Measurements from ENCODE around the gene MINDY3. TPM values are rescaled to one million over a fixed set of nuclear protein-coding genes. Genes with fewer than 3 reads are reported as not detected.

MINDY3 gene
- total RNA-seq, 2 donors from 2014 or later: 19.0 to 20.6 TPM

DNA sequence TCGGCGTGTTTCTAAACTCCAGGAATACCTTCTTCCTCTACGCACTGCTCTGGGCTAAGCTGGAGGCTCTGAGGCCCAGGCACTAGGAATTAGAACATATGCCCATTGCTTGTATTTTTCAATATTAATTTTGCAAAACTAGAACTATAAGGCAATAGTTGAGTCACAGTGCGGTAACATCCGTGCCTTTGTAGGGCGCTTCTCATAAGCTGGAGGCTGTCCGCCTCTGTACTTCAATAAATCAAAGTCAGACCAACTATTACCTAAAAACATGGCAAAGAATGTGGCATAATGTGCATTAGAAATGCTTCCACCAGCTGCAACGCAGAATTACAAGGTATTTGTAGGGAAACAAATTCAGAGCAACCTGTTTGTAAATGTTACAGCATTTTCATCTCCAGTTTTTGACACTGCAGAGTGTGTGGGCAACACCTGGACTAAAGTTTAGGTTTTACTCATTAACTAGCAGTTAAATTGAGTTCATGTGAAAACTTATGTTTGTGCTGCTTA, 440 bp upstream of the MINDY3 start:
- Histone ChIP-seq H3K27ac (ENCODE audit: low read depth, low read length) (no peak overlapping the region), H3K36me3 (ENCODE audit: control insufficient read depth, insufficient read depth, low read length) (no peaks in the 10 kb centered on the region), H3K27me3 (ENCODE audit: control insufficient read depth, insufficient read depth, low read length, poor library complexity, severe bottlenecking) (peaks cover 38% of the 10 kb centered on the region), H3K9me3 (ENCODE audit: control insufficient read depth, low read length) (peaks cover 10% of the 10 kb centered on the region), H3K4me3 (ENCODE audit: low read length) (peak overlapping the region; percentile 94), H3K4me1 (ENCODE audit: control insufficient read depth, insufficient read depth, low read length) (peaks cover 3% of the 10 kb centered on the region), H3K9ac (ENCODE audit: extremely low read depth, low read length, poor library complexity, severe bottlenecking) (no peak overlapping the region)
- Mint-ChIP-seq H3K27ac (peak overlapping the region; percentile 90), H3K36me3 (ENCODE audit: low read depth) (no peaks in the 10 kb centered on the region), H3K4me3 (peak overlapping the region; percentile 99), H3K27me3 (ENCODE audit: insufficient read depth) (peaks cover 45% of the 10 kb centered on the region), H3K4me1 (peaks cover 28% of the 10 kb centered on the region), H3K9me3 (peaks cover 7% of the 10 kb centered on the region)
- DNase-seq: no peak
- WGBS, 2 experiments (ENCODE audit: insufficient coverage in 1 of 2, insufficient read length in 1 of 2): 74 to 80% methylated on average over 1 to 8 of the region's 8 CpGs
- TF ChIP-seq, protein P1, sequence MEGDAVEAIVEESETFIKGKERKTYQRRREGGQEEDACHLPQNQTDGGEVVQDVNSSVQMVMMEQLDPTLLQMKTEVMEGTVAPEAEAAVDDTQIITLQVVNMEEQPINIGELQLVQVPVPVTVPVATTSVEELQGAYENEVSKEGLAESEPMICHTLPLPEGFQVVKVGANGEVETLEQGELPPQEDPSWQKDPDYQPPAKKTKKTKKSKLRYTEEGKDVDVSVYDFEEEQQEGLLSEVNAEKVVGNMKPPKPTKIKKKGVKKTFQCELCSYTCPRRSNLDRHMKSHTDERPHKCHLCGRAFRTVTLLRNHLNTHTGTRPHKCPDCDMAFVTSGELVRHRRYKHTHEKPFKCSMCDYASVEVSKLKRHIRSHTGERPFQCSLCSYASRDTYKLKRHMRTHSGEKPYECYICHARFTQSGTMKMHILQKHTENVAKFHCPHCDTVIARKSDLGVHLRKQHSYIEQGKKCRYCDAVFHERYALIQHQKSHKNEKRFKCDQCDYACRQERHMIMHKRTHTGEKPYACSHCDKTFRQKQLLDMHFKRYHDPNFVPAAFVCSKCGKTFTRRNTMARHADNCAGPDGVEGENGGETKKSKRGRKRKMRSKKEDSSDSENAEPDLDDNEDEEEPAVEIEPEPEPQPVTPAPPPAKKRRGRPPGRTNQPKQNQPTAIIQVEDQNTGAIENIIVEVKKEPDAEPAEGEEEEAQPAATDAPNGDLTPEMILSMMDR (conservative IDR thresholded peaks at IDR 0.05): no peak

DNA sequence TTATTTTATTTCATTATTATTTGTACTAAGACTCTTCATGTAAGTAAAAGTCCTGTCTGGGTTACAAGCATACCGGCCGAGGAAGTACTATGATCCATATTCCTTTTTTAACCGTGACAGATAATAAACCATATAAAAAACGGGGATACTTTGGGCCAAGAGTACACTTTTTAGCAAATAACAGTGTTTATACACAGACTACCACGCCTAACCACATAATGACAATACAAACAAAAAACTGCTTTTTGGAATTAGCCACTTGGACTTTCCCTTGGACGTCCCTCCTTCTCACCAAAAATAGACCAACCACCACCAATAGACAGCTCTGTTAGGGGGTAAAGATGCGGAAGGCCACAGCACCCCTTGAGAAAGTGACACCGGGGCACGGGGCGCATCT, 800 bp downstream of the MINDY3 start:
- H3K9me3 Mint-ChIP-seq: peaks cover 7% of the 10 kb centered on the region
- H3K4me3 Mint-ChIP-seq: peak overlapping the region; percentile 99
- Histone ChIP-seq H3K9ac (ENCODE audit: extremely low read depth, low read length, poor library complexity, severe bottlenecking) (peak overlapping the region; percentile 31), H3K9me3 (ENCODE audit: control insufficient read depth, low read length) (peaks cover 10% of the 10 kb centered on the region), H3K36me3 (ENCODE audit: control insufficient read depth, insufficient read depth, low read length) (peaks cover 9% of the 10 kb centered on the region), H3K27ac (ENCODE audit: low read depth, low read length) (no peak overlapping the region), H3K4me3 (ENCODE audit: low read length) (peak overlapping the region; percentile 94), H3K27me3 (ENCODE audit: control insufficient read depth, insufficient read depth, low read length, poor library complexity, severe bottlenecking) (peaks cover 26% of the 10 kb centered on the region), H3K4me1 (ENCODE audit: control insufficient read depth, insufficient read depth, low read length) (peaks cover 3% of the 10 kb centered on the region)
- TF ChIP-seq, protein P1 (conservative IDR thresholded peaks at IDR 0.05): no peak
- peaks cover 28% of the 10 kb centered on the region for H3K4me1 Mint-ChIP-seq
- 31 to 54% methylated on average over 5 to 10 of the region's 10 CpGs for WGBS, 2 experiments (ENCODE audit: insufficient coverage in 1 of 2, insufficient read length in 1 of 2)
- H3K36me3 Mint-ChIP-seq (ENCODE audit: low read depth): peaks cover 2% of the 10 kb centered on the region
- peak overlapping the region; percentile 90 for H3K27ac Mint-ChIP-seq
- DNase-seq: no peak
- peaks cover 32% of the 10 kb centered on the region for H3K27me3 Mint-ChIP-seq (ENCODE audit: insufficient read depth)

DNA sequence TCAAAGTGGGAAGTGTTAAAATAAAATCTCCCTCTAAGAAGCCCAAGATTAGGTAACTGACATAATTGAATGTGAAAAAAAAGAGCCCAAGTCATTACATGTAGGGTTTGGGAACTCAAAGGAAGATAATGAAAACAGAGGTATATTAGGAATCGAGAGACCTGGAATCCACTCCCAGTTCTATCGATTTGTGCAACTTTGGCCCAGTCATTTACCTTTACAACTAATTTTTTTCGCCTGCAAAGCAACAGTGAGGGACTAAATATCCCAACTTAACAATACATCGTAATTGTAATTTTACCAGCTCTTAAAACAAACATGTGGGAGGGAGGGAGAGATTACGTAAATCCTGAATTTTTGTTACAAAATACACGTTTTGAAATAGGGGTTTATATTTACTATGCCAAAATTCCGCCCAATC, 1.4 kb downstream of the MINDY3 start:
- H3K9me3 Mint-ChIP-seq: peaks cover 7% of the 10 kb centered on the region
- TF ChIP-seq, protein P1 (conservative IDR thresholded peaks at IDR 0.05): no peak
- DNase-seq: no peak
- Histone ChIP-seq H3K36me3 (ENCODE audit: control insufficient read depth, insufficient read depth, low read length) (peaks cover 9% of the 10 kb centered on the region), H3K4me1 (ENCODE audit: control insufficient read depth, insufficient read depth, low read length) (peaks cover 3% of the 10 kb centered on the region), H3K4me3 (ENCODE audit: low read length) (peak overlapping the region; percentile 94), H3K9me3 (ENCODE audit: control insufficient read depth, low read length) (peaks cover 10% of the 10 kb centered on the region), H3K27me3 (ENCODE audit: control insufficient read depth, insufficient read depth, low read length, poor library complexity, severe bottlenecking) (peaks cover 19% of the 10 kb centered on the region), H3K27ac (ENCODE audit: low read depth, low read length) (no peak overlapping the region), H3K9ac (ENCODE audit: extremely low read depth, low read length, poor library complexity, severe bottlenecking) (no peak overlapping the region)
- peak overlapping the region; percentile 99 for H3K4me3 Mint-ChIP-seq
- 85% methylated on average over 6 of the region's 7 CpGs; no CpG with 5 or more reads in 1 of the 2 experiments for WGBS, 2 experiments (ENCODE audit: insufficient coverage in 1 of 2, insufficient read length in 1 of 2)
- peaks cover 26% of the 10 kb centered on the region for H3K27me3 Mint-ChIP-seq (ENCODE audit: insufficient read depth)
- no peak overlapping the region for H3K27ac Mint-ChIP-seq
- peaks cover 28% of the 10 kb centered on the region for H3K4me1 Mint-ChIP-seq
- peaks cover 4% of the 10 kb centered on the region for H3K36me3 Mint-ChIP-seq (ENCODE audit: low read depth)

Data from endodermal cell (in vitro differentiated cells).